ENCODE measurements around the gene SMG5.

Gene SMG5

DNA sequence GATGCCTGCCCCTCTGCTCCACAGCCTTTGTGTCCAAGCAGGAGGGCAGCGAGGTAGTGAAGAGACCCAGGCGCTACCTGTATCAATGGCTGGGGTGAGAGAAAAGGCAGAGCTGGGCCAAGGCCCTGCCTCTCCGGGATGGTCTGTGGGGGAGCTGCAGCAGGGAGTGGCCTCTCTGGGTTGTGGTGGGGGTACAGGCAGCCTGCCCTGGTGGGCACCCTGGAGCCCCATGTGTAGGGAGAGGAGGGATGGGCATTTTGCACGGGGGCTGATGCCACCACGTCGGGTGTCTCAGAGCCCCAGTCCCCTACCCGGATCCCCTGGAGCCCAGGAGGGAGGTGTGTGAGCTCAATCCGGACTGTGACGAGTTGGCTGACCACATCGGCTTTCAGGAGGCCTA is 39.9 kb downstream of the SMG5 start:
- CTCF ChIA-PET, result no interaction called here

GRCh38 chr1:156241926-156242325 is 40.7 kb downstream of the SMG5 start, which contains the start of gene BGLAP:
TSS of gene BGLAP (plus strand) at chr1:156242184. CDS start at chr1:156242232, 48 bp downstream.
- ChIA-PET POLR2A (interaction anchor here (1.2 to 1.4 kb wide), 2 partner anchors 10 to 29 kb away, joined by 3 to 5 read pairs; partner anchors contain the start of gene PMF1), CTCF (no interaction called here)
- no peak for TF ChIP-seq PKNOX1 (IDR thresholded peaks at IDR 0.05)
- TF ChIP-seq ELF4 (IDR thresholded peaks at IDR 0.05), result no peak
- no peak for TF ChIP-seq CTBP1 (IDR thresholded peaks at IDR 0.05; ENCODE audit: borderline replicate concordance)
- TF ChIP-seq NFRKB (IDR thresholded peaks at IDR 0.05), result no peak
- no peak for TF ChIP-seq HDGF (IDR thresholded peaks at IDR 0.05; ENCODE audit: borderline replicate concordance)
- TF ChIP-seq SUZ12 (IDR thresholded peaks at IDR 0.05), result no peak
- TF ChIP-seq LEF1 (IDR thresholded peaks at IDR 0.05; ENCODE audit: borderline replicate concordance), result no peak
- TF ChIP-seq L3MBTL2 (conservative IDR thresholded peaks at IDR 0.05), result no peak
- no peak for TF ChIP-seq FOXM1 (IDR thresholded peaks at IDR 0.05; ENCODE audit: borderline replicate concordance)
- TF ChIP-seq BHLHE40 (IDR thresholded peaks at IDR 0.05; ENCODE audit: borderline replicate concordance), result no peak
- TF ChIP-seq ZNF384 (IDR thresholded peaks at IDR 0.05), result no peak
- TF ChIP-seq TARDBP (IDR thresholded peaks at IDR 0.05), result no peak
- no peak for TF ChIP-seq ARNT (IDR thresholded peaks at IDR 0.05)
- no peak for TF ChIP-seq FOXK2 (IDR thresholded peaks at IDR 0.05)
- TF ChIP-seq FOXA1 (IDR thresholded peaks at IDR 0.05), result no peak
- no peak for TF ChIP-seq SP1 (IDR thresholded peaks at IDR 0.05)
- DNase-seq (ENCODE audit: extremely low spot score), result no peak

More for the DNA sequence above, 39.9 kb downstream of the SMG5 start:
- TF ChIP-seq L3MBTL2 (conservative IDR thresholded peaks at IDR 0.05), result no peak
- no peak for TF ChIP-seq HDGF (IDR thresholded peaks at IDR 0.05; ENCODE audit: borderline replicate concordance)
- TF ChIP-seq FOXA1 (IDR thresholded peaks at IDR 0.05), result no peak
- no peak for TF ChIP-seq ELF4 (IDR thresholded peaks at IDR 0.05)
- no peak for TF ChIP-seq SUZ12 (IDR thresholded peaks at IDR 0.05)
- TF ChIP-seq CTBP1 (IDR thresholded peaks at IDR 0.05; ENCODE audit: borderline replicate concordance), result no peak
- no peak for TF ChIP-seq NFRKB (IDR thresholded peaks at IDR 0.05)
- no peak for TF ChIP-seq BHLHE40 (IDR thresholded peaks at IDR 0.05; ENCODE audit: borderline replicate concordance)
- TF ChIP-seq ARNT (IDR thresholded peaks at IDR 0.05), result no peak
- TF ChIP-seq LEF1 (IDR thresholded peaks at IDR 0.05; ENCODE audit: borderline replicate concordance), result no peak
- no peak for TF ChIP-seq FOXK2 (IDR thresholded peaks at IDR 0.05)
- no peak for TF ChIP-seq SP1 (IDR thresholded peaks at IDR 0.05)
- no peak for TF ChIP-seq FOXM1 (IDR thresholded peaks at IDR 0.05; ENCODE audit: borderline replicate concordance)
- TF ChIP-seq PKNOX1 (IDR thresholded peaks at IDR 0.05), result no peak
- no peak for TF ChIP-seq ZNF384 (IDR thresholded peaks at IDR 0.05)
- no peak for TF ChIP-seq TARDBP (IDR thresholded peaks at IDR 0.05)
- POLR2A ChIA-PET, result interaction anchor here (1.4 kb wide), 1 partner anchor 9 kb away, joined by 5 read pairs; no protein-coding TSS in a partner anchor
- DNase-seq (ENCODE audit: extremely low spot score), result no peak

- no peak for TF ChIP-seq HDGF (IDR thresholded peaks at IDR 0.05; ENCODE audit: borderline replicate concordance)
- no peak for TF ChIP-seq ELF4 (IDR thresholded peaks at IDR 0.05)
- TF ChIP-seq SP1 (IDR thresholded peaks at IDR 0.05), result no peak
- no peak for TF ChIP-seq TARDBP (IDR thresholded peaks at IDR 0.05)
- no peak for TF ChIP-seq SUZ12 (IDR thresholded peaks at IDR 0.05)
- TF ChIP-seq PKNOX1 (IDR thresholded peaks at IDR 0.05), result no peak
- TF ChIP-seq L3MBTL2 (conservative IDR thresholded peaks at IDR 0.05), result no peak
- no peak for TF ChIP-seq BHLHE40 (IDR thresholded peaks at IDR 0.05; ENCODE audit: borderline replicate concordance)
- TF ChIP-seq NFRKB (IDR thresholded peaks at IDR 0.05), result no peak
- no peak for TF ChIP-seq FOXK2 (IDR thresholded peaks at IDR 0.05)
- TF ChIP-seq ZNF384 (IDR thresholded peaks at IDR 0.05), result no peak
- TF ChIP-seq FOXM1 (IDR thresholded peaks at IDR 0.05; ENCODE audit: borderline replicate concordance), result no peak
- TF ChIP-seq LEF1 (IDR thresholded peaks at IDR 0.05; ENCODE audit: borderline replicate concordance), result no peak
- no peak for TF ChIP-seq CTBP1 (IDR thresholded peaks at IDR 0.05; ENCODE audit: borderline replicate concordance)
- POLR2A ChIA-PET, result interaction anchor here (1.2 kb wide), 1 partner anchor 28 kb away, joined by 3 read pairs; the partner anchor contains the start of gene PMF1
- CTCF ChIA-PET, result no interaction called here
- DNase-seq (ENCODE audit: extremely low spot score), result no peak
Observed at GRCh38 chr1:156241311-156241811, 41.3 kb downstream of the SMG5 start.

GRCh38 chr1:156238248-156238647 is 44.4 kb downstream of the SMG5 start:
- no peak for DNase-seq (ENCODE audit: extremely low spot score)
- no peak for TF ChIP-seq NFRKB (IDR thresholded peaks at IDR 0.05)
- no peak for TF ChIP-seq LEF1 (IDR thresholded peaks at IDR 0.05; ENCODE audit: borderline replicate concordance)
- no peak for TF ChIP-seq BHLHE40 (IDR thresholded peaks at IDR 0.05; ENCODE audit: borderline replicate concordance)
- TF ChIP-seq HDGF (IDR thresholded peaks at IDR 0.05; ENCODE audit: borderline replicate concordance), result no peak
- TF ChIP-seq TARDBP (IDR thresholded peaks at IDR 0.05), result no peak
- POLR2A ChIA-PET, result no interaction called here
- CTCF ChIA-PET, result interaction anchor here (0.9 to 1.4 kb wide), 2 partner anchors 13 to 97 kb away, joined by 3 to 5 read pairs; no protein-coding TSS in a partner anchor

DNA sequence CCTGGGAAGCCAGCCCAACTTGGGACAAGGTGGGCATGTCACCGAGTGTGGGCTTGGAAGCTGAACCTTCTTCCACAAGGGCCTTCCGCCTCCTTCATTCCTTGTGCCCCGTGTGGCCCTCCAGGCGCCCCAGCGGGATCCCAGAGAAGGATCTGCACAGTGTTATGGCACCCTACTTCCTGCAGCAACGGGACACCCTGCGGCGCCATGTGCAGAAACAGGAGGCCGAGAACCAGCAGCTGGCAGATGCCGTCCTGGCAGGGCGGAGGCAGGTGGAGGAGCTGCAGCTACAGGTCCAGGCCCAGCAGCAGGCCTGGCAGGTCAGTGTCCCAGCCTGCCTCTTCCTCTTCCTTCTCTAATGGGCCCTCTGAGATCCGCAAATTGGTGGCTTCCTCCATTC is 46.5 kb downstream of the SMG5 start:
- no peak for DNase-seq (ENCODE audit: extremely low spot score)
- TF ChIP-seq ZNF384 (IDR thresholded peaks at IDR 0.05) (no peak), L3MBTL2 (conservative IDR thresholded peaks at IDR 0.05) (no peak), BHLHE40 (IDR thresholded peaks at IDR 0.05; ENCODE audit: borderline replicate concordance) (no peak), FOXM1 (IDR thresholded peaks at IDR 0.05; ENCODE audit: borderline replicate concordance) (no peak), SUZ12 (IDR thresholded peaks at IDR 0.05) (no peak), NFRKB (IDR thresholded peaks at IDR 0.05) (no peak), FOXA1 (IDR thresholded peaks at IDR 0.05) (no peak), ARNT (IDR thresholded peaks at IDR 0.05) (no peak), ELF4 (IDR thresholded peaks at IDR 0.05) (no peak), TARDBP (IDR thresholded peaks at IDR 0.05) (no peak), SP1 (IDR thresholded peaks at IDR 0.05) (no peak), CTBP1 (IDR thresholded peaks at IDR 0.05; ENCODE audit: borderline replicate concordance) (no peak), FOXK2 (IDR thresholded peaks at IDR 0.05) (no peak), HDGF (IDR thresholded peaks at IDR 0.05; ENCODE audit: borderline replicate concordance) (no peak), LEF1 (IDR thresholded peaks at IDR 0.05; ENCODE audit: borderline replicate concordance) (no peak), PKNOX1 (IDR thresholded peaks at IDR 0.05) (no peak)
- POLR2A ChIA-PET, result no interaction called here
- CTCF ChIA-PET, result no interaction called here

All from HEK293T (cell line).